Mesenteric fat pad (tissue), 1 donor: ENCODE results near the gene ETF1. TPM values are rescaled to one million over a fixed set of nuclear protein-coding genes. Genes with fewer than 3 reads are reported as not detected.

Experiments used
- DNase-seq: peaks from one replicate; pipeline ENCODE4 v3.0.0-alpha.2; 2020; ENCODE audit warnings: low spot score
- long read RNA-seq: library from polyadenylated mRNA; unstranded; transcript quantifications from one replicate; pipeline ENCODE4 v2.0.0, GENCODE V29; 2020
- total RNA-seq: library from RNA; stranded (reverse); fragmentation: NEBNext Ultra II Directional; extraction: Animal tissue kit (Norgen Biotek cat#: 25700); gene quantifications from one replicate; pipeline ENCODE4 v1.2.1, GENCODE V29; 2021
- donor health status: DM: yes; HTN: yes; CAD: no.

The ETF1 gene
- total RNA-seq, result 165 TPM
- long read RNA-seq, transcript ETF1-201 (11 exons, 3,742 nt), result major isoform, 161 of 205 reads
- long read RNA-seq, partial matches to known transcripts, result 31 of 205 reads
- long read RNA-seq, other reads (novel, unspliced or antisense), result 12 of 205 reads

DNA sequence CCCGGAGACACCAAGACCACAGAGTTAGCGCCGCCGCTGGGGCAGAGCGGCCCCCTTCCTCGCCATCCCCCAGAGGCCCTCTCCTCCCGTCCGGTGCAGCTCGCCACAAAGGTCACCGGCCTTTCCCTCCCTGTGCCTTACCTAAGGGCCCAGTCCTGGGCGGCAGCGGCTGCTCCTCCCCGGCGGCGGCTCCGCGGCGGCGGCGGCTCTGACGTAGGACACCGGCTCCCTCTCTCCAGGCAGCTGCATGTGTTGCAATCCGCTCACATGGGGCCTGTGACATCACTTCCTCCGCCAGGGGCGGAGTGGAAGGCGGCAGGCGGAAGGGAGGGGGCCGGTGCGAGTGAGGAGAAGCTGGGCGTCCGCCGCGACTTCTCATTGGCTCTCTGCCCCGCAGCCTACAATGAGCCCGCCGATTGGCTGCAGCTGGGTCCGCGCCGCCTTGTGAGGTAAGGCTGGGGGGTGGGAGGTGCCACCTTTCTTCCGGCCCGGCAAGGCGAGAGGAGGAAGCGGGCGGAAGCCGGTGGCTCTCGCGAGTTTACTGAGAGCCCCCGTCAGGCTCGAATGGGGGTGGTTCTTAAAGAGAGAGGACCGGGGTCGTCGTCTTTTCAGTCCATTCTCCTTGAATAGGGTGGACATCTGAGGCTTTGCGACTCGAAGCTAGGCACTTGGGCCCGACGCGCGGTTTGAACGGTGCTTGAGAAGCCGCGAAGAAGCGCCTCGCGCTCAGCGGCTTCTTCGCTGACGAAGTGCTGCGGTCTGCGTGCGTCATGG is at the start of gene ETF1:
Gene ETF1, minus strand, starts transcription at position 281 of the 774 bp plus-strand sequence. CDS start 318 bp downstream, outside the sequence.
- DNase-seq, result peak; percentile 100

DNA sequence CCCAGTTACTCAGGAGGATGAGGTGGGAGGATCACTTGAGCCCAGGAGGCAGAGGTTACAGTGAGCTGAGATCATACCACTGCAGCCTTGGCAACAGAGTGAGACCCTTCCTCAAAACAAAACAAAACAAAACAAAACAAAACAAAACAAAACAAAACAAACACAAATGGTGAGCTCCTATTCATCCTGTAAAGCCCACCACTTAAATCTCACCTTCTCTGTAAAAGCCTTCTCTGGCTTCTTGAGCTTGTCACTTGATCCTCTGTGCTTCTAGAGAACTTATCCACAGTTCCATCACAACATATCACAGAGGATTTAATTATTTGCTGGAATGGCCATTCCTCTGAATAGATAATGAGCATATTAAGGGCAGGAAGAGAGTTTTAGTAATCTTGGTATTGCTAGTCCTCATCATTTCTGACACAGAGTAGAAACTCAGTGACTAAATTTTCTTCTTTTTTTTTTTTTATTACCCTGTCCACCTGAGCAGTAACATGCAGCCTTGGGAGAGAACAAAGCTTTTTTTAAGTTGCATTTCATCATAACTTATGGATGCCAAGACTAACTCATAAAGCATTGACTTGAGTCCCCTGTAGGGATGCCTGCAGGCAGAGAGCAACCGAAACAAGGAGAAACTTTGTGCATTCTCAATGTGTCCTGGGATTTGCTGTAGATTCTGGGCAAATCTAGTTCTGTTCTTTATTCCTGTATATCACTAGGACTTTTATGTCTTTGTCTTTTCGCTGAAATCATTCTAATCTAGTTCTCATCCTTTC is 45.2 kb upstream of the ETF1 start:
- no peak for DNase-seq

DNA sequence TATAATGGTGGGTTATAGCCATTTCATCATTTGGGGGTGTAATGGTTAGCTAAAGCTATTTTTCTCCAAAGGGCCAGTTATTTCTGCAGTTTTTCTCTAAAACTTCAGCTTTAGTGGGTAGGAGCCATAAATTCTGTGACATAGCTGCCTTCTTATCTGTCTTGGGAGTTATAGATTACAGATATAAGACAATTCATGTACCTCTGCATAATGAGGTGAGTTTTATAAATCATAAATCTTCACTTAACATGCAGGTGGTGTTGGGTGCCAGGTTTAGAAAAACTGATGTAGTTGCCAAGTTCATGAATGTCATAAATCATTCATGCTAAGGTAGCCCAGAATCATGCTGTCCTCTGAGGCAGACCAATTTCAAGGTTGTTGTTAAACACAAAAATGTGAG is 42.1 kb upstream of the ETF1 start:
- no peak for DNase-seq

DNA sequence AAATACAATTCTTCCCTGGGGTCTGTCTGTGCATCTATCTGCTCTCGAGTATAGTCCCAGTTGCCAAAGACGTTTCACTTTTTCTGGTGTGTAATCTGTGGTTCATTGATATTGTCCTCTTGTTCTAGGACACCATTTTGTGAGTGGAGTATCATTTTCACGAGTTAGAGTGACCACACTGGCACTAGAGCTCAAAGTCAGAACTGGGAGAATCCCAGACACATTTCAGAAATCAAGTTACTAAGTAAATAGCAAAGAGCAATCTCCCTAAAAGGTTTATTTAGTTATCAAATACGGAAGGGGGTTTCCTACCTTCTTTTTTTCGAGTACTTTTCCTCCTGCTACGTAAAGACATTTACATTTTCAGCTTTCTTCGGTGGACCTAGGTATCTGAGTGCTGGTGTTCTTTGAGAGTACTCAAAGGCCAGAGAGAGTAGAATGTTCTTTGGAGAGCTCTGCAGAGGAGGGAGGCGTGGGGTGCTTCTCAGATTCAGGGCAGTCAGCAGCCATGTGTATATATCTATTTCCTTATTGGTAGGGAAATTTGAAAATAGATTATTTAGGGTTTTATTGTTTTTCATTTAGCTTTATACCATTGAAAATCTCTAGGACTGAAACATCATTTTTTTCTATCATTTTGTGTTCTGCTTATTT is 41.1 kb upstream of the ETF1 start:
- DNase-seq, result no peak

DNA sequence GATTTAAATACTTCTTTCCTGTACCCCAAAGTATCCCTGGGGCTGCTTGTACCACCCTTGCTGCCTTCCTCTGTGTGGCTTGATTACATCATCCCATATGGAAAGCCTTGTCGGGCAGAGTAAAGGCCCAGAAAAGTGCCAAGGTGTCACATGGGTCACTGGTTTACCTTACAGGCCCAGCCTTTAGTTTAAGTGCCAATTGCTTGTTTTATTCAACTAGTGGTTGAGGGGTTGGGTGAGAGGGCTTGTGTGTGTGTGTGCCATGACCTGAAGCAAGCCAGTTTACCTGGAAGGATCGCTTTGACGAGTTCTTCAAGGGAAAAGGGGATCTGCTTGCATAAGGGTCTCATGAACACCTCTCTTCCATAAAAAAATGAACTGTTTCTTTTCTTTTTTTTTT is 39.9 kb upstream of the ETF1 start:
- DNase-seq, result peak; percentile 35

GRCh38 chr5:138580777-138581176 is 37.7 kb upstream of the ETF1 start:
- DNase-seq, result no peak

GRCh38 chr5:138580001-138580400 is 37.0 kb upstream of the ETF1 start:
- no peak for DNase-seq

DNA sequence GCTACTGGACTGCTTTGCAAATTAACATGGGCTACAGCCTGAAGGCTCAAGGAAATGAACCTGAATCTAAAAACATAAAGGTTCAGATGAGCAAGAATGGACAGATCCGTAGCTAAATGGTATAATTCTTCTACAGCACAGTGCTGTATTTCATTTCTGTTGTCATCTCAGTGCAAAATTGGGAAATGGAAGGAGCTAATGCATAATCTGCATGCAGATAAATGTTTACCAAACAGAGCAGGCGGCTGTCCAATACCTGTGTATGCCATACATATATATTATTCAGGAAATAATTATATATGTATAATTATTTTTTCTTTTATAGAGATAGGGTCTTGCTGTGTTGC is 36.5 kb upstream of the ETF1 start:
- no peak for DNase-seq

- DNase-seq, result no peak
Measured at GRCh38 chr5:138577452-138577851, 34.4 kb upstream of the ETF1 start.

GRCh38 chr5:138575194-138576015 is 32.4 kb upstream of the ETF1 start, which contains the start of gene HSPA9:
Gene HSPA9 (minus strand): TSS chr5:138575401. CDS start chr5:138575318, 83 bp downstream.
- peak; percentile 98 for DNase-seq

DNA sequence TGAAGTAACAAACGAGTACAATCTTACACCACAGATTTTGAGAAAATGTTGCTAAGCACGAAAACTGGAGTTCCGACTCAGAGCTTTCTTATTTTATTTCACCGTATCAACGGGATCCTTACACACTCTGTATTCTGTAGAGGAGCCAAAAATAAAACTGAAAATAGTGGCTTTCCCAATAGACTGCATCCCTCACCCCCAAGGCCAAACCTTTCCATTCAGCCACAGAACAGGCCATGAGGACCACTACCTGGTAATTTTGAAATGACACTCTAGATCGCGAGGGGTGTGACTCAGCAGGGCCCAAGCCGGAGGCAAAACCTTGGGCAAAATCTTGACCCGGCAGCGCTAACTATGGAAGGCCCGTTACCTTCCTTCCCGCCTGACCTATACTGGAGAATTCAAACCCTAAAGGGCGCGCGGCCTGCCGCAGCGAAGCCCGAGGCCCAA is 31.7 kb upstream of the ETF1 start:
- no peak for DNase-seq

DNA sequence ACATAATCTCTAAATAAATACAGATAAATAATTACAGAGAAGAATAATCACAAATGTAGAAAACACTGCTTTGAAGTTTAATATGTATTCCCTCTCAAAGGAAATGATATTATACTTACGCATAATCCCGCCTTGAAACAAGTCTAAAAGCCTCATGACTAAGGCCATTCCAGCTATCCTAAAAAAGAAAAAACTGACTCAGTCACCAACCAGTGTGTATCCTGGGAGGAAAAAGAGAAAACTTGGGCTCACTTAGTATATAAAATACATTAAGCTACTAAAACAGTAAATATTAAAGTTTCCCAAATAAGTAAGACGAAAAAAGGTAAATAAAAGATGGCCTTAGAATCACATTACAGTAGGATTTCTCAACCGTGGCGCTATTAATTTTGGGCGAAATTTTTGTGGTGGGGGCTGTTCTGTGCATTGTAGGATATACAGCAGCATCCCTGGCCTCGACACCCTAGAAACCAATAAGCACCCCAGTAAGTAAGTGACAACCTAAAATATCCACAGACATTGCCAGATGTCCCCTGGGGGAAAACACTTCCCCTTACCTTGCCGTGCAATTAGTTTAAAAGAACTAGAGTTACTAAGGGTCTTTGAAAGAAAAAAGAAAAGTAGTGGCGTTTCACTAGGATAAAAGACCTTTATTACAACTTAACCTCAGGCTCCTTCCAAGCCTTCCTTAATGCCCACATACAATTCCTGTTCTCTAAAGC is 31.1 kb upstream of the ETF1 start:
- DNase-seq, result no peak

GRCh38 chr5:138573223-138573622 is 30.2 kb upstream of the ETF1 start:
- no peak for DNase-seq

DNA sequence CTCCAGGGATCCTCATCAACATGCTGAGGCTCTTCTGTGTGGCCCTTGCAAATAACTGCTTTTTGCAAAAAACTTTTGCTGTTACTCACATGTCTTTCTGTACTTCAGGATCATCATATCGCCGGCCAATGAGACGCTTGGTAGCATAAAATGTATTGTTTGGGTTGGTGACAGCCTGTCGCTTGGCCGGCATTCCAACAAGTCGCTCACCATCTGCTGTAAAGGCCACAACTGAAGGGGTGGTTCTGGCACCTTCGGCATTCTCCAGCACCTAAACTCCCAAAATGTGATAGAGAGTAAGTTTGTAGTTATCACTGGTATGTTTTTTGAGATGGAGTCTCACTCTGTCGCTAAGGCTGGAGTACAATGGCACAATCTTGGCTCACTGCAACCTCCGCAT is 27.8 kb upstream of the ETF1 start:
- no peak for DNase-seq

DNA sequence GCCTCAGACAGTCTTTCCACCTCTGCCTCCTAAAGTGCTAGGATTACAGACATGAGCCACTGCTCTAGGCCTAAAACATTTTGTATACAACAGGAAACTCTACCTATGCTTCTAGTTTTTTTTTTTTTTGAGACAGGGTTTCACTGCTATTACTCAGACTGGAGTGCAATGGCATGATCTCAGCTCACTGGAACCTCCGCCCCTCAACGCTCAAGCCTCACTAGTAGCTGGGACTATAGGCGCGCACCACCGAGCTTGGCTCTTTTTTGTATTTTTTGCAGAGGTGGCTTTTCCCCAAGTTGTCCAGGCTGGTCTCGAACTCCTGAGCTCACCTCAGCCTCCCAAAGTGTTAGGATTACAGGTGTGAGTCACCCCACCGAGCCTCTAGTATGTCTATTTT is 26.7 kb upstream of the ETF1 start:
- DNase-seq, result no peak

DNA sequence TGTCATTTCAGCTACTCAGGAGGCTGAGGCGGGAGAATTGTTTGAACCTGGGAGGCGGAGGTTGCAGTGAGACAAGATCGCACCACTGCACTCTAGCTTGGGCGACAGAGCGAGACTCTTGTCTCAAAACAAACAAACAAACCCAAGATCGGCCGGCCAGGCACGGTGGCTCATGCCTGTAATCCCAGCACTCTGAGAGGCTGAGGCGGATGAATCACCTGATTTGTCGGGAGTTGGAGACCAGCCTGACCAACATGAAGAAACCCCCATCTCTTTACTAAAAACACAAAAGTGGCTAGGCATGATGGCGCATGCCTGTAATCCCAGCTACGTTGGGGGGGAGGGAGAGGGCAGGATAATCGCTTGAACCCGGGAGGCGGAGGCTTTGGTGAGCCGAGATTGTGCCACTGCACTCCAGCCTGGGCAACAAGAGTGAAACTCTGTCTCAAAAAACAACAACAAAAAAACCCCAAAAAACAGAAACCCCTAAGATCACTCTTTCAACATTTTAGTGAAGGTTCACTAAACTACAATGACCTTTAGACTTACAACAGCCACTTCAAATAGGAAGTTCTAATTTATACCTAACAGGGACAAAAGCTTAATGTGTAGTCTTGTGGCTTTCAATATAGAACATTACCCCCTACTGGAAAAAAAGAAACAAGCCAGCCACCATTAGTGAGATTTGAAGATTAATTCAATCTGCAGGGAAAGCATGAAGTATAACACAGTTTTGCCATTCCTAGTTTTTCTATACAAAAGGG is 25.2 kb upstream of the ETF1 start:
- DNase-seq, result no peak

DNA sequence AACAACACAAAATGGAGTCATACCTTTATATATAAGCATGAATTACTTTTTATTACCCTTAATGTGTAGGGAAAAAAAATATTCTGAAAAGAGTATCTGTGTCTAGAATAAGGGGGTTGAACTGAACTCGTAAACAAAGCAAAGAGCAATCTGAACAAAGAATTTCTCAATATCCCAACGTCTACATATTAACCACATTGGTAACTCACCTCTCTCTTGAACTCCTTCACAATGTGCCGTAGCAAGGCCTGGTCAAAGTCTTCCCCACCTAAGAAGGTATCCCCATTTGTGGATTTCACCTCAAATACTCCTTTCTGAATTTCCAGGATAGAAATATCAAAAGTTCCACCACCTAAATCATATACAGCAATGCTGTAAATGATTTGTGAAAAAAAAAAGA is 23.8 kb upstream of the ETF1 start:
- DNase-seq, result no peak

DNA sequence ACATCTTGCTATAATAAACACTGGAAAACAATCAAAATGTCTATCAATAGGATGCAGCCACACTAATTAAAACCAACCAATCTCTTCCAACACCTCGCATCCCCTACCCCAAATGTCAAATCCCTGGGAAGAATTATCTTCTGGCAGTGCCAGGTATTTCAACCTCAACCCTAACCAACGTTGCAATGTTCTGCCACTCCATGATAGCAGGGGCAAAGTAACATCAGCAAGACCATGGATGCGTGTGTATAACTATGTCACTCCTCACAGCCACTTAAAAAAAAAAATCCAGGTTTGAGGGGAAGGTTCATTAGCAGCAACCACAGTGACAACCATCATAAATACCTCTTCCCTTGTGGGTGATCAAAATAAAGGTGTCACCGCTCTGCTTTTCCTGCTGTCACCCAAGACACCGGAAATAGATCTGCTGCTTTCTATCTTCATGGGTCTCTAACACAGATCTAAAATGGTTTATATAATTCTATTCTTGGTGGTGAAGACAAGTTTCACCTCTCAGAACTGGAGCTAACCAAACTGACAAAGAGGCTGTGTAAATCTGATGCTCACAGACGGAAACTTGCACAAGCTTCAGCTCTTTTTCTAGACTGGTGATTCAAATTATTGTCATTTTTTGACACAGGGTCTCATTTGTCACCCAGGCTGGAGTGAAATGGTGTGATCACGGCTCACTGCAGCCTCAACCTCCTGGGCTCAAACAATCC is 22.2 kb upstream of the ETF1 start:
- no peak for DNase-seq

- no peak for DNase-seq
Measured at GRCh38 chr5:138564242-138564641, 21.2 kb upstream of the ETF1 start.
